Activated naive CD4-positive, alpha-beta T cell treated with anti-CD3 and anti-CD28 coated beads, Interleukin-2, amount 10 ng/mL, durations not matched to agents 7 days and 5 days (primary cell): ENCODE measurements around the gene NIN.

ENCODE experiments used
- CTCF ChIA-PET: fragments of 350-600 bp; sonication (Branson Sonifier 250); formaldehyde crosslinking; loops from one replicate; lab custom pipeline; 2021; ENCODE audit warnings: antibody characterized with exemption; lab: Charles Lee
- DNase-seq: peaks from one replicate; pipeline ENCODE4 v3.0.0-alpha.2; 2020
- H3K27ac Mint-ChIP-seq: one replicate; pipeline ENCODE4 v1.8.0; 2021; ENCODE audit warnings: mild to moderate bottlenecking, moderate library complexity, mixed read lengths
- H3K27me3 Mint-ChIP-seq: one replicate; pipeline ENCODE4 v1.8.0; 2021; ENCODE audit warnings: mild to moderate bottlenecking, mixed read lengths
- H3K36me3 Mint-ChIP-seq: one replicate; pipeline ENCODE4 v1.8.0; 2021; ENCODE audit warnings: mixed read lengths
- H3K4me1 Mint-ChIP-seq: one replicate; pipeline ENCODE4 v1.8.0; 2021; ENCODE audit warnings: mixed read lengths
- H3K4me3 Mint-ChIP-seq: one replicate; pipeline ENCODE4 v1.8.0; 2021; ENCODE audit warnings: mild to moderate bottlenecking, moderate library complexity, mixed read lengths
- H3K9me3 Mint-ChIP-seq: one replicate; pipeline ENCODE4 v1.8.0; 2021; ENCODE audit warnings: mixed read lengths

Gene NIN

DNA sequence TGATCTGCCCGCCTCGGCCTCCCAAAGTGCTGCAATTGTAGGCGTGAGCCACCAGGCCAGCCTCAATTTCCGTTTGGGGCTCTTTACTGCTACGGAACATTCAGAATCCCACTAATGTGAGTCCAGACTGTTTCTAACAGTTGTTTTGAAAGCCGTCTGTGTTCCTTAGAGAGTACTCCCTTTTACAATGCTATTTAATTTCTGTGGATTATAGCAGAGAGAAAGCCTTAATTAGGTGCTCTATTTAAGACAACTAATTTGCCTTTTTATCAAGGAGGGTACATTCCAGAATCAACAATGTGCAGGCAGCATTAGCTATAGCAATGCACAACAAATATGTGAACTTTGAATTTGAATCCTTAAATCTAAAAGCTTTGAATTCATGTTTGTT, 160.1 kb downstream of the NIN start:
- peaks cover 3% of the 10 kb centered on the region for H3K27me3 Mint-ChIP-seq
- no peak for DNase-seq
- CTCF ChIA-PET: interaction anchor here (2.1 kb wide), 1 partner anchor 102 kb away, joined by 7 read pairs; no protein-coding TSS in a partner anchor
- no peak overlapping the region for H3K4me3 Mint-ChIP-seq
- peaks cover 16% of the 10 kb centered on the region for H3K4me1 Mint-ChIP-seq
- no peaks in the 10 kb centered on the region for H3K9me3 Mint-ChIP-seq
- H3K36me3 Mint-ChIP-seq: no peaks in the 10 kb centered on the region
- H3K27ac Mint-ChIP-seq: no peak overlapping the region

DNA sequence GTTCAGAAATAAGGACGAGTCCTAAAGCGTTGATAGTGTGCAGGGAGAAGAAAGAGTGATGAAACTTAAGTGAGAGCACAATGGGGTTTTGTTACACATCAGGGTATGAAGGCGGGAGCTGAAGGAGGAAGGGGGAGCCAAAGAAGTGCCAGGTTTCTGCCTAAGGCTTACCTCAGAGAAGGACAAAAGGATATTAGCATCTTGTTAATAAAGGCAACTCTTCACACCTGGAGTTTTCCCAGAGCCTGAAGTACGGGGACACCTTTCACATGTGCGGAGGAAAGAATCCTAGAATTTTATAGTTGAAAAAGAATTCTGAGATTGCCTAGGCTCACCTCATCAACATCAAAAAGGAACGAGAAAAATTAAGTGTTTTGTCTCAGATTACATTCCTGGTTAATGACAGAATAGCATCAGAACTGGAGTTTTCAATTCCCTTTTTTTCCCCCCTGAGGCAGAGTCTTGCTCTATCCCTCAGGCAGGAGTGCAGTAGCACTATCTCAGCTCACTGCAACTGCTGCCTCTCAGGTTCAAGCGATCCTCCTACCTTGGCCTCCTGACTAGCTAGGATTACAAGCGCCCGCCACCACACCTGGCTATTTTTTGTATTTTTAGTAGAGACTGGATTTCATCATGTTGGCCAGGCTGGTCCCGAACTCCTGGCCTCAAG, 160.6 kb downstream of the NIN start:
- no peak for DNase-seq
- H3K4me3 Mint-ChIP-seq: no peak overlapping the region
- H3K36me3 Mint-ChIP-seq: no peaks in the 10 kb centered on the region
- CTCF ChIA-PET: interaction anchor here (0.6 to 2.1 kb wide), 2 partner anchors 21 to 103 kb away, joined by 3 to 7 read pairs; no protein-coding TSS in a partner anchor
- no peak overlapping the region for H3K27ac Mint-ChIP-seq
- peaks cover 3% of the 10 kb centered on the region for H3K27me3 Mint-ChIP-seq
- no peaks in the 10 kb centered on the region for H3K9me3 Mint-ChIP-seq
- H3K4me1 Mint-ChIP-seq: peaks cover 16% of the 10 kb centered on the region
